Measurements from ENCODE around the gene HTR5A. TPM values are rescaled to one million over a fixed set of nuclear protein-coding genes. Genes with fewer than 3 reads are reported as not detected.

Gene HTR5A
- total and polyA plus RNA-seq, 2 of the 13 experiments (the other 11 are each of a cell fraction or from before 2014, with no cell fraction given): not detected

DNA sequence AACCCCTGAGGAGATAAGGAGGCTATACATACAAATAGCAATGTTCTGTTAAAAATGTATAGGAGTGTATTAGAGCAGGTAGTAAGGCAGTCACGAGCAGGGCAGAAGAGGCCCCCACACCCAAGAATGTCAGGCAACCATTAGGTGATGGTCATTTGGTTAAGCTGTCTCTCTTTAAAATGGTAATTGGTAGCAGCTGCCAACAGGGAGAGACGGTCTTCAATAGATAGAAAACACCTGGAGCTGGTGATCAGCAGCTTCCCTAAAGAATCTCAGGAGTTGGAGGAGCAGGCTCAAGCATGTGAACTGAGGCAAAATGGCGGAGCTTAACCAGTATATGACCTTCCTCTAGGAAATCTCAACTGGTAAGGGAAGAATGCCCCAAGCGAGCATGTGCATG lies 26.4 kb upstream of the HTR5A start:
- POLR2A ChIA-PET: no interaction called here
- Histone ChIP-seq H3K4me2 (ENCODE audit: low read depth, low read length) (no peak overlapping the region), H4K20me1 (ENCODE audit: insufficient read depth, low read length) (no peaks in the 10 kb centered on the region), H3K79me2 (ENCODE audit: insufficient read depth, low read length) (no peaks in the 10 kb centered on the region), H3K9me3 (ENCODE audit: low read length) (no peaks in the 10 kb centered on the region), H3K36me3 (replicated peaks in 1 of 2; ENCODE audit: control insufficient read depth in 1 of 2, insufficient read depth in 2 of 2, low read length in 2 of 2) (no peaks in the 10 kb centered on the region), H3K4me3 (replicated peaks in 1 of 3; ENCODE audit: insufficient read depth in 1 of 3, low read depth in 2 of 3, low read length in 3 of 3) (no peak overlapping the region), H3K27ac (ENCODE audit: extremely low read length, insufficient read depth, low read length) (no peak overlapping the region), H3K4me1 (ENCODE audit: insufficient read depth, low read length) (no peaks in the 10 kb centered on the region), H3K27me3 (ENCODE audit: control insufficient read depth in 1 of 2, insufficient read depth in 2 of 2, low read length in 2 of 2) (peaks cover 0 to 5% of the 10 kb centered on the region in 2 experiments; a peak in 2 of 5 replicates), H2AFZ (ENCODE audit: low read length) (no peak overlapping the region), H3K9ac (ENCODE audit: insufficient read depth, low read depth, low read length) (no peak overlapping the region)
- FAIRE-seq (no peak), DNase-seq (ENCODE audit: low spot score) (no peak), ATAC-seq (no peak)
- CTCF ChIA-PET (ENCODE audit: low intra/inter-chr PET ratio, low total read pairs): no interaction called here
- in situ Hi-C loops (cut with HindIII; ENCODE audit: extremely low pct_ligation_motif_present, low pct_unique_long_range_greater_than_20kb): no loop called here
- WGBS (ENCODE audit: low lambda C conversion rate): 11% methylated on average over 4 of the region's 4 CpGs
- intact Hi-C loops (cut with micrococcal nuclease; ENCODE audit: unreplicated experiment): no loop called here
- no TSS peak for BruUV-seq (replicated peaks)
- no peak for TF ChIP-seq CREBL2 (CRISPR knock-in tag; IDR thresholded peaks at IDR 0.05; ENCODE audit: borderline replicate concordance)

- H3K27me3 ChIP-seq (ENCODE audit: control insufficient read depth in 1 of 2, insufficient read depth in 2 of 2, low read length in 2 of 2): peaks cover 0 to 11% of the 10 kb centered on the region in 2 experiments; a peak in 1 of 5 replicates
- H3K36me3 ChIP-seq (replicated peaks in 1 of 2; ENCODE audit: control insufficient read depth in 1 of 2, insufficient read depth in 2 of 2, low read length in 2 of 2): no peaks in the 10 kb centered on the region
- no peak overlapping the region for H2AFZ ChIP-seq (ENCODE audit: low read length)
- intact Hi-C loops (cut with micrococcal nuclease; ENCODE audit: unreplicated experiment): no loop called here
- FAIRE-seq (no peak), DNase-seq (ENCODE audit: low spot score) (no peak), ATAC-seq (no peak)
- no peak overlapping the region for H3K9ac ChIP-seq (ENCODE audit: insufficient read depth, low read depth, low read length)
- in situ Hi-C loops (cut with HindIII; ENCODE audit: extremely low pct_ligation_motif_present, low pct_unique_long_range_greater_than_20kb): no loop called here
- H3K4me3 ChIP-seq (replicated peaks in 1 of 3; ENCODE audit: insufficient read depth in 1 of 3, low read depth in 2 of 3, low read length in 3 of 3): no peak overlapping the region
- H3K27ac ChIP-seq (ENCODE audit: extremely low read length, insufficient read depth, low read length): no peak overlapping the region
- H3K4me1 ChIP-seq (ENCODE audit: insufficient read depth, low read length): no peaks in the 10 kb centered on the region
- no peak overlapping the region for H3K4me2 ChIP-seq (ENCODE audit: low read depth, low read length)
- BruUV-seq (replicated peaks): no TSS peak
- ChIA-PET POLR2A (no interaction called here), CTCF (ENCODE audit: low intra/inter-chr PET ratio, low total read pairs) (no interaction called here)
- no peaks in the 10 kb centered on the region for H3K79me2 ChIP-seq (ENCODE audit: insufficient read depth, low read length)
- 14% methylated on average over 4 of the region's 4 CpGs for WGBS (ENCODE audit: low lambda C conversion rate)
- H4K20me1 ChIP-seq (ENCODE audit: insufficient read depth, low read length): no peaks in the 10 kb centered on the region
- H3K9me3 ChIP-seq (ENCODE audit: low read length): no peaks in the 10 kb centered on the region
- TF ChIP-seq ZNF180 (CRISPR knock-in tag; IDR thresholded peaks at IDR 0.05; ENCODE audit: borderline replicate concordance, low read depth): no peak
- TF ChIP-seq, protein P1, sequence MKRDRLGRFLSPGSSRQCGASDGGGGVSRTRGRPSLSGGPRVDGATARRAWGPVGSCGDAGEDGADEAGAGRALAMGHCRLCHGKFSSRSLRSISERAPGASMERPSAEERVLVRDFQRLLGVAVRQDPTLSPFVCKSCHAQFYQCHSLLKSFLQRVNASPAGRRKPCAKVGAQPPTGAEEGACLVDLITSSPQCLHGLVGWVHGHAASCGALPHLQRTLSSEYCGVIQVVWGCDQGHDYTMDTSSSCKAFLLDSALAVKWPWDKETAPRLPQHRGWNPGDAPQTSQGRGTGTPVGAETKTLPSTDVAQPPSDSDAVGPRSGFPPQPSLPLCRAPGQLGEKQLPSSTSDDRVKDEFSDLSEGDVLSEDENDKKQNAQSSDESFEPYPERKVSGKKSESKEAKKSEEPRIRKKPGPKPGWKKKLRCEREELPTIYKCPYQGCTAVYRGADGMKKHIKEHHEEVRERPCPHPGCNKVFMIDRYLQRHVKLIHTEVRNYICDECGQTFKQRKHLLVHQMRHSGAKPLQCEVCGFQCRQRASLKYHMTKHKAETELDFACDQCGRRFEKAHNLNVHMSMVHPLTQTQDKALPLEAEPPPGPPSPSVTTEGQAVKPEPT (CRISPR knock-in tag; IDR thresholded peaks at IDR 0.05; ENCODE audit: low read depth): no peak
- TF ChIP-seq, protein P2, sequence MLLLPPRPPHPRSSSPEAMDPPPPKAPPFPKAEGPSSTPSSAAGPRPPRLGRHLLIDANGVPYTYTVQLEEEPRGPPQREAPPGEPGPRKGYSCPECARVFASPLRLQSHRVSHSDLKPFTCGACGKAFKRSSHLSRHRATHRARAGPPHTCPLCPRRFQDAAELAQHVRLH (CRISPR knock-in tag; IDR thresholded peaks at IDR 0.05; ENCODE audit: borderline replicate concordance, low read depth): no peak
- TF ChIP-seq SP140L (CRISPR knock-in tag; IDR thresholded peaks at IDR 0.05; ENCODE audit: borderline replicate concordance): no peak
- TF ChIP-seq HMG20A (CRISPR knock-in tag; IDR thresholded peaks at IDR 0.05; ENCODE audit: borderline replicate concordance): no peak
- TF ChIP-seq, protein P3, sequence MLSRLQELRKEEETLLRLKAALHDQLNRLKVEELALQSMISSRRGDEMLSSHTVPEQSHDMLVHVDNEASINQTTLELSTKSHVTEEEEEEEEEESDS (CRISPR knock-in tag; IDR thresholded peaks at IDR 0.05; ENCODE audit: borderline replicate concordance): no peak
- no peak for TF ChIP-seq ZNF317 (CRISPR knock-in tag; IDR thresholded peaks at IDR 0.05)
- TF ChIP-seq KDM2A (CRISPR knock-in tag; IDR thresholded peaks at IDR 0.05; ENCODE audit: borderline replicate concordance, low read depth): no peak
- TF ChIP-seq ZNF124 (CRISPR knock-in tag; IDR thresholded peaks at IDR 0.05): no peak
- no peak for TF ChIP-seq ZNF703 (CRISPR knock-in tag; IDR thresholded peaks at IDR 0.05; ENCODE audit: borderline replicate concordance)
- TF ChIP-seq, protein P4, sequence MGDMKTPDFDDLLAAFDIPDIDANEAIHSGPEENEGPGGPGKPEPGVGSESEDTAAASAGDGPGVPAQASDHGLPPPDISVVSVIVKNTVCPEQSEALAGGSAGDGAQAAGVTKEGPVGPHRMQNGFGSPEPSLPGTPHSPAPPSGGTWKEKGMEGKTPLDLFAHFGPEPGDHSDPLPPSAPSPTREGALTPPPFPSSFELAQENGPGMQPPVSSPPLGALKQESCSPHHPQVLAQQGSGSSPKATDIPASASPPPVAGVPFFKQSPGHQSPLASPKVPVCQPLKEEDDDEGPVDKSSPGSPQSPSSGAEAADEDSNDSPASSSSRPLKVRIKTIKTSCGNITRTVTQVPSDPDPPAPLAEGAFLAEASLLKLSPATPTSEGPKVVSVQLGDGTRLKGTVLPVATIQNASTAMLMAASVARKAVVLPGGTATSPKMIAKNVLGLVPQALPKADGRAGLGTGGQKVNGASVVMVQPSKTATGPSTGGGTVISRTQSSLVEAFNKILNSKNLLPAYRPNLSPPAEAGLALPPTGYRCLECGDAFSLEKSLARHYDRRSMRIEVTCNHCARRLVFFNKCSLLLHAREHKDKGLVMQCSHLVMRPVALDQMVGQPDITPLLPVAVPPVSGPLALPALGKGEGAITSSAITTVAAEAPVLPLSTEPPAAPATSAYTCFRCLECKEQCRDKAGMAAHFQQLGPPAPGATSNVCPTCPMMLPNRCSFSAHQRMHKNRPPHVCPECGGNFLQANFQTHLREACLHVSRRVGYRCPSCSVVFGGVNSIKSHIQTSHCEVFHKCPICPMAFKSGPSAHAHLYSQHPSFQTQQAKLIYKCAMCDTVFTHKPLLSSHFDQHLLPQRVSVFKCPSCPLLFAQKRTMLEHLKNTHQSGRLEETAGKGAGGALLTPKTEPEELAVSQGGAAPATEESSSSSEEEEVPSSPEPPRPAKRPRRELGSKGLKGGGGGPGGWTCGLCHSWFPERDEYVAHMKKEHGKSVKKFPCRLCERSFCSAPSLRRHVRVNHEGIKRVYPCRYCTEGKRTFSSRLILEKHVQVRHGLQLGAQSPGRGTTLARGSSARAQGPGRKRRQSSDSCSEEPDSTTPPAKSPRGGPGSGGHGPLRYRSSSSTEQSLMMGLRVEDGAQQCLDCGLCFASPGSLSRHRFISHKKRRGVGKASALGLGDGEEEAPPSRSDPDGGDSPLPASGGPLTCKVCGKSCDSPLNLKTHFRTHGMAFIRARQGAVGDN (CRISPR knock-in tag; IDR thresholded peaks at IDR 0.05): no peak
Observed at GRCh38 chr7:155048006-155048405, 22.1 kb upstream of the HTR5A start.
